GM21717 (cell line): ENCODE measurements around the gene GORASP1.

ENCODE experiments used
- ATAC-seq: cut with Tn5 transposase; IDR thresholded peaks from one replicate; pipeline ENCODE4 v1.9.1; 2021; ENCODE audit warnings: mild to moderate bottlenecking, moderate library complexity; ENCODE audit not compliant: unreplicated experiment

Gene GORASP1

DNA sequence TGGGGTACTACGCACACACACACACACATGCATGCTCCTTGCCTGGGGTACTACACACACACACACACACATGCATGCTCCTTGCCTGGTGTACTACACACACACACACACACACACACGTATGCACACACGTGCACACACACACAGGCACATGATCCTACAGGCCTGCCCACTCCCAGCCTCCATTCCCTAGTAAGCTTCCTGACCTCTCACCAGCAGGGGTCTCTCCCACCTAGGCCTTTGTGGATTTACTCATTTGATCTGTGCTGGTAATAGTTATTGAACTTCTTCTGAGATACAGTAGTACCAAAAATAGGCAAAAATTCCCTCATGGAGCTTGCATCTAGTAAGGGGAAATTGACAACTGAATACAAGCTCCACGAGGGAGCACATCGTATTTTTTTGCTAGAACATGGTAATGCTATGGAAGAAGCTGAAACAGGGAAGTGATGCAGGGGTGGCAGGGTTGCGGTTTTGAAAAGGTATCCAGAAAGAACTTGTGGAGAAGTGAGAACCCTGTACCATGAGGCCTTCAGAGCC lies 19.2 kb upstream of the GORASP1 start:
- ATAC-seq = no peak

DNA sequence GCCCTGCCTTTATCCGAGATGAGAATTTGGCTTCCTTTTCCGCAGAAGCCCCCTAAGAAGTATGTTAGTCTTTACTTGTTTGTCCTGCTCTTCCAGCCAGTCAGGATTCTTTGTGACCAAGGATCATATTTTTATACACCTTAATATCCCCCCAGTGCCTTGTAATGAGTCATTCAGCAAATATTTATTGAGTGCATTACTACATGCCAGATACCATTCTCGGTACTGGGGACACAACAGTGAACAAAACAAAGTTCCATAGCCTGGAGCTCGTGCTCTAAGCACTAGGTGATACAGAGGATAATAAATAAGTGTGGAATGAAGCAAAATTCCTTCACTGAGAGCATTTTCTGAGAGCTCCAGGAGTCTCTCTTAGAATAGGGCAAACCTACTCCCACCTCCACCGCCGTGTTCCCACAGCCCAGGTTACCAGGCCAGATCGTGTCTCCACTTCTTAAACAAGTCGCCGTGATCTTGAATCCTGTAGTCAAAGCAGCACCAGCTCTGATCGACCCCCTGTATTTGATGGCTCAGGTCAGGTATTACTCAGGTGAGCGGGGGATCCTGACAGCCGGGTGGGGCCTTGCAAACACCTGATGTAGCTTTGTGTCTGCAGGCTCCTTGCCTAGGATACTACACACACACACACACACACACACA lies 18.5 kb upstream of the GORASP1 start:
- no peak for ATAC-seq

GRCh38 chr3:39124876-39125840 lies 17.7 kb upstream of the GORASP1 start:
- ATAC-seq = no peak

- ATAC-seq = no peak
Observed at GRCh38 chr3:39122813-39123212, 15.4 kb upstream of the GORASP1 start.

DNA sequence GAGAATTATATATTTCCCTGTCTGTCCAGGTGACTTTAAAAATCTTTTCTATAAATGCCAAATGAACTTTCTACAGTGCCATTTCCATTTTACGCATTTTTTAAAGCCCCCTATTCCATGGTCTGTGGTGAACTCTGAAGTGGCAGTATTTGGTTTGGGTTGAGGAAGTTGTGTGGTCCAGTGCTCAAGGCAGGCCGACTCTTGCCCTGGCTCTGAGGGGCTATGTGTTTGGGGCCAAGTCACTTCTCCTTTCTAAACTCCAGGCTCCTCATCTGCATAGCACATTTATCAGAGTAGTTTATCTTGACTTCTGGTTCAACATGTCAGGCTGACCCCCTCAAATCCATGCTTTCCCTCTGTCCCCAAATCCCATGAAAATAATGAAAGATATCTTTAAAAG lies 14.2 kb upstream of the GORASP1 start:
- no peak for ATAC-seq

DNA sequence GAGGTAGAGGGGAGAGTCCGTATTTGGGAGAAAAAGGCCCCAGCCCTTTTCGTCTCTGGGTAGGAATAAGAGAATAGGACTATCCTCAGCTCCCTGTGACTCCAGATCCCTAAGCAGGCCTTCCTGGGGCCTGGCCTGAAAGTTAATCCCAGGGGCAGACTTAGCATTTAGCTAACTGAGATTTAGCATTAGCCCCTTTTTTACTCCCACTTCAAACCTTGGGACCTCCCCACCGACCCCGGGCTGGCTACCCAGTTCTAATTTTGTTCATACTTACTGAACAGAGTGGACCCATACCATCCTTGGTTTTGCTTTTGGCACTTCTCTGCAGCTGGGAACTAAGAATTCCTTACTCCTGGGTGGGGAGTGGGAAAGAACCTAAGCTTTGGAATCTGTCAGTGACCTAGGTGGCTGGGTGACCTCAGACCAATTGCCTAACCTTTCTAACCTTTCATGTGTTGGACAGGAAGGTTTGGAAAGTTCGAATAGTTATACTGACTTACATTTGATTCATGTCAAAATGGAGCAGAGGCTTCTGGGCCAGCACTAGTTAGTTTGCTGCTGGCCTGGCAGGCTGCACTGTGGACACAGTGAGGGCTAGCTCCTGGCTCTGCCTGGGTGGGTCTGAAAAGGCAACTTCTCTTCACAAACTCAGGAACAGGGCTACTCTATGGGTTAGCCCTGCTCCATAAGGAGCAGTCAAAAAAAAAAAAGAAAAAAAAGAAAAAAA lies 11.7 kb upstream of the GORASP1 start:
- no peak for ATAC-seq

GRCh38 chr3:39118079-39118478 lies 10.7 kb upstream of the GORASP1 start:
- ATAC-seq = no peak

DNA sequence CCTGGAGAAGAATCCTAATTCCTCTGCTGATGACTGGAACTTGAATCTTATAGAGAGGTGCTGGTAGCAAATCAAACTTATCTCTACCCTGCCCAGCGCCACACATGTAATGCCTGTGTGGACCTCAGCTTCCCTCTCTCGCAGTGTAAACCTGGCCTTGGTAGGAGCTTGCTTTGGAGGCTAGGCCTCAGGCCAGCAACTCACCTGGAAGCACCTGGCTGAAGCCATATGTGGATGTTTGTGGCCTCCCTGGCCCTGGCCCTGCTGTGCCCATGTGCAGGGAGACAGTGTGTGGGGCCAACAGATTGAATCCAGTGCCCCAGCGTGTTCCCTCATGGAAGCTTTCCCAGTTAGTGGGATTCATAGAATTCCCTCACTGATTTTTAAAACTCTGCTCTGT lies 8.4 kb upstream of the GORASP1 start:
- no peak for ATAC-seq

DNA sequence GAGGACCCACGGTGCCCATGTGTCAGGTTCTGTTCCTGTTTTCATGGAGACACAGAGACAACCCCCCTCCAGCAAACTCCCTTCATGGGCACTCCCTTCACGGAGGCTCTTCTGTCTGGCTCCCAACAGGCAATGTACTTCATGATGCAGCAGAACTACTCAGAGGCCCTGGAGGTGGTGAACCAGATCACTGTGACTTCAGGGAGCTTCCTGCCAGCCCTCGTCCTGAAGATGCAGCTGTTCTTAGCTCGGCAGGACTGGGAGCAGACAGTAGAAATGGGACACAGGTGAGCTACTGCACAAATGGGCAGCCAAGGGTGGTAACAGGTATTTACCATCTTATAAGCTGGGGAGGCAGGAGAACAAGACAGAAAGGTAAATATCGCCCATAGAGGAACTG lies 7.0 kb upstream of the GORASP1 start:
- no peak for ATAC-seq

GRCh38 chr3:39113291-39113690 lies 5.9 kb upstream of the GORASP1 start:
- no peak for ATAC-seq

GRCh38 chr3:39112535-39112934 lies 5.1 kb upstream of the GORASP1 start:
- ATAC-seq = no peak

DNA sequence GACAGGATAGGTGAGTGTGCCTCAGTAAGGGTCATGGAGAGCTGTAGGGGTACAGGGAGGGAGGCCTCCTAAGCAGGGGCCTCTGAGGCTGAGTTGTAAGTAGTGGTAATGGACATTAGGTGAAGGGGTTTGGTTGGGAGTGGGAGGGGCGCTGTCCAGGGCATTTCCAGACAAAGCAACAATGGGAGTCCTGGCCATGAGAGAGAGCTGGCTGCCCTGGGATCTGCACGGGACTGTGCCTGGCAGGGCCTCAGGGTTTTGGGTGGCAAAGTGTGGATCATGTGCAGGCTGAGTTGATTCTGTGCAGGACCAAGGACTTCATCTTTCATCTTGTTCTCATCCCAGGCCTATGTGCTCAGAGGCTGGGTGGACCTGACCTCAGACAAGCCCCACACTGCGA lies 4.7 kb upstream of the GORASP1 start:
- ATAC-seq = no peak

- ATAC-seq = no peak
Observed at GRCh38 chr3:39110041-39110639, 2.7 kb upstream of the GORASP1 start.

GRCh38 chr3:39109086-39109485 lies 1.7 kb upstream of the GORASP1 start:
- no peak for ATAC-seq

GRCh38 chr3:39108200-39108710 lies 828 bp upstream of the GORASP1 start:
- peak; percentile 86 for ATAC-seq

- ATAC-seq = peak; percentile 10
Observed at GRCh38 chr3:39106851-39107387, 508 bp downstream of the GORASP1 start.

GRCh38 chr3:39106281-39106811 lies 1.1 kb downstream of the GORASP1 start:
- ATAC-seq = no peak

- ATAC-seq = no peak
Observed at GRCh38 chr3:39105687-39106063, 1.8 kb downstream of the GORASP1 start.

DNA sequence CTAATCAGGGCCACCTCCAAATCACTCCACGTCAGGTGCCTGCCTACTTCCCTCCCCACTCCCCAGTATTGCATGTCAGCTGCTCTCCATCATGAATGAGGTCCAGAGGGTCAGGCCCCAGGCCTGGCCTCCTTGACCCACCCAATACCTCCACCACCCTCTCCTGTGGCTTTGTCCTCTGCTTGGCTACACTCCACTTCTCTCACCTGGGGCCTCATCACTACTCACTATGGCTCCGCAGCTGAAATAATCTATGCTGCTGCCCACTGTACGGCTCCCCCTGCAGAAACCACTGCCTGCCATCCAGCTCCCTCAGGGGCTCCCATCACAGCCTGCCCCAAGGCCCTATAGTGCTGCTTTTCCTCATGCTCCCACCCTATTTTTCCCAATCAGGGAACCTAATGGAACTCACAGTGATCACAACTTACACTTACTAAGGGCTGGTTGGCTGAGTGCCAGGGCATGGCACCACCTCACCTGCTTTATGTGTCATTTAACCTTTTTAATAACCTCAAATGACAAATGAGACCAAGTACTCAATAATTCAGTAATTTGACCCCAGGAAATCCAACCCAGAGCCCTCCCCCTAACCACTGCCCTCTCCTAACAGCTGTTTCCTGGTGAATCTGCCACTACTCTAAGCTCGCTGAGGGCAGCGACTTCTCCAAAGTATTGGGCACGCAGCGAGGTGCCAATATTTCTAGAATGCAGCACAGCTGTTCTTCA lies 2.3 kb downstream of the GORASP1 start:
- no peak for ATAC-seq
